B cell (primary cell): ENCODE results near the gene KRTAP10-12.

Experiments
- CTCF ChIP-seq: fragments of 200-600 bp; IDR thresholded peaks from one replicate; pipeline ENCODE4 v1.8.0; 2022; ENCODE audit warnings: antibody characterized with exemption, mild to moderate bottlenecking
- EZH2 ChIP-seq: IDR thresholded peaks from 2 replicates; pipeline ENCODE4 v1.6.1; 2012; ENCODE audit warnings: borderline replicate concordance, low read depth, mild to moderate bottlenecking, moderate library complexity, low read length; ENCODE audit not compliant: insufficient read depth, poor library complexity, severe bottlenecking

GRCh38 chr21:44699502-44700001, 2.6 kb downstream of the KRTAP10-12 start:
- TF ChIP-seq CTCF (no peak), EZH2 (no peak)
